ENCODE data around the gene CNOT1. TPM values are rescaled to one million over a fixed set of nuclear protein-coding genes. Genes with fewer than 3 reads are reported as not detected.
"Not testable (repeated sequence)": the region's sequence is repeated elsewhere in the genome, so short reads cannot be mapped to it uniquely, and the experiment has no call there.

The CNOT1 gene
- total and polyA plus RNA-seq, 10 donors = 51.5 to 199 (median 180) TPM

DNA sequence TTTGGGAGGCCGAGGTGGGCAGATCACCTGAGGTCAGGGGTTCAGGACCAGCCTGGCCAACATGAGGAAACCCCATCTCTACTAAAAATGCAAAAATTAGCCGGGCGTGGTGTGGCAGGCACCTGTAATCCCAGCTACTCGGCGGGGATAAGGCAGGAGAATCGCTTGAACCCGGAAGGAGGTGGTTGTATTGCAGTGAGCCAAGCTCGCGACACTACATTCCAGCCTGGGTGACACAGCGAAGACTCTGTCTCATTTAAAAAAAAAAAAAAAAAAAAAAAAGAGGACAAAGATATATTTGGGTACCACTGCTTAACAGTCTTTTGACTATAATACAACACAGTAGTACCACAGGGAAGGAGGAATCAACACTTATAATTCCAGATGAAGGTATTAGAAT, 9.2 kb downstream of the CNOT1 start:
- H3K27me3 ChIP-seq (replicated peaks in 1 of 7) = no peaks in the 10 kb centered on the region
- no peak overlapping the region for H3K27ac ChIP-seq
- no peak overlapping the region for H3K4me3 ChIP-seq
- TF ChIP-seq POLR2AphosphoS5 (IDR thresholded peaks at IDR 0.05) (no peak), POLR2A (IDR thresholded peaks at IDR 0.05) (no peak)
- TF ChIP-seq, protein P1, sequence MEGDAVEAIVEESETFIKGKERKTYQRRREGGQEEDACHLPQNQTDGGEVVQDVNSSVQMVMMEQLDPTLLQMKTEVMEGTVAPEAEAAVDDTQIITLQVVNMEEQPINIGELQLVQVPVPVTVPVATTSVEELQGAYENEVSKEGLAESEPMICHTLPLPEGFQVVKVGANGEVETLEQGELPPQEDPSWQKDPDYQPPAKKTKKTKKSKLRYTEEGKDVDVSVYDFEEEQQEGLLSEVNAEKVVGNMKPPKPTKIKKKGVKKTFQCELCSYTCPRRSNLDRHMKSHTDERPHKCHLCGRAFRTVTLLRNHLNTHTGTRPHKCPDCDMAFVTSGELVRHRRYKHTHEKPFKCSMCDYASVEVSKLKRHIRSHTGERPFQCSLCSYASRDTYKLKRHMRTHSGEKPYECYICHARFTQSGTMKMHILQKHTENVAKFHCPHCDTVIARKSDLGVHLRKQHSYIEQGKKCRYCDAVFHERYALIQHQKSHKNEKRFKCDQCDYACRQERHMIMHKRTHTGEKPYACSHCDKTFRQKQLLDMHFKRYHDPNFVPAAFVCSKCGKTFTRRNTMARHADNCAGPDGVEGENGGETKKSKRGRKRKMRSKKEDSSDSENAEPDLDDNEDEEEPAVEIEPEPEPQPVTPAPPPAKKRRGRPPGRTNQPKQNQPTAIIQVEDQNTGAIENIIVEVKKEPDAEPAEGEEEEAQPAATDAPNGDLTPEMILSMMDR (IDR thresholded peaks at IDR 0.05 in 8 of 11, conservative IDR thresholded peaks at IDR 0.05 in 3 of 11) = no peak
- peaks cover 3 to 61% (median 20%) of the 10 kb centered on the region in 6 donors for H3K4me1 ChIP-seq
- 93 to 97% (median 94%) methylated on average over 10 of the region's 10 CpGs for WGBS, 5 donors
- peaks cover 8 to 98% (median 78%) of the 10 kb centered on the region in 6 donors for H3K36me3 ChIP-seq
- DNase-seq = peak; percentile 37
- no peaks in the 10 kb centered on the region for H3K9me3 ChIP-seq
- intact Hi-C loops (cut with DNase I; ENCODE audit: low total_unique reads) = no loop called here

DNA sequence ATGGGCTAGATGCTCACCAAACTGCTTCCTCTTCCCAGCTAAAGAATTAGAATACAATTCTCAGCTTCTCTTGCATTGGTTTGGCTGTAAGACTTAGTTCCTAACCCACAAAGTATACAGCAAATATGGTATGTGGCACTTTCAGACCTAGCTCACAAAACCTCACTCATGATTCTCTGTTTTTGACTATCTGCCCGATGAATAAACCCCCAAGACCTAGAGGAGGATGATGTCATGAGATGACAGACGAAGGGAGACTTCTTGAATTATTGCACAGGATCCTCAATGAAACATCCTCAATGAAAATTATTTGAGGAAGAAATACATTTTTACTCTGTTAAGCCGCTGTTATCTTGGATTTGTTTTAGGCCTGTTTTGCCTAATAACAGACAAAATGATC, 14.3 kb downstream of the CNOT1 start:
- Histone ChIP-seq H3K36me3 (peaks cover 6 to 96% (median 42%) of the 10 kb centered on the region in 6 donors), H3K4me3 (no peak overlapping the region), H3K27ac (no peak overlapping the region), H3K27me3 (replicated peaks in 1 of 7) (no peaks in the 10 kb centered on the region), H3K9me3 (no peaks in the 10 kb centered on the region), H3K4me1 (peaks cover 0 to 60% (median 20%) of the 10 kb centered on the region in 6 donors)
- TF ChIP-seq POLR2A (IDR thresholded peaks at IDR 0.05) = no peak
- TF ChIP-seq, protein P1 (IDR thresholded peaks at IDR 0.05 in 8 of 11, conservative IDR thresholded peaks at IDR 0.05 in 3 of 11) = no peak
- TF ChIP-seq POLR2AphosphoS5 (IDR thresholded peaks at IDR 0.05) = no peak
- intact Hi-C loops (cut with DNase I; ENCODE audit: low total_unique reads) = no loop called here
- DNase-seq = no peak
- 47 to 82% (median 63%) methylated on average over 3 of the region's 3 CpGs; no CpG with 5 or more reads in 1 of the 5 donors for WGBS, 5 donors

DNA sequence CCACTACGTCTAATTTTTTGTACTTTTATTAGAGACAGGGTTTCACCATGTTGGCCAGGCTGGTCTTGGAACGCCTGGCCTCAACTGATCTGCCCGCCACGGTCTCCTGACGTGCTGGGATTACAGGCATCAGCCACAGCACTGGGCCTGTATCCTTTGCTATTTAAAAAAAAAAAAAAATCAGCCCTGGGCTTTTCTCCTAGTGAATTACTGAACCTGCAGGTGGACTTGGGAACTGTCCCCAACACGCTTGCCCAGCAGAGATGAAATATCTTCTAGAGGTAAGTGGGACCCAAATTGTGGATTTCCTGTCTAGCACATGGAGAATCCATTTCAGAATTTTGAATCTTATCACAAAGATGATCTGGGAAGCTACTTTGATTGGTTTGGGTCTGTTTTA, 14.8 kb downstream of the CNOT1 start:
- Histone ChIP-seq H3K4me3 (no peak overlapping the region), H3K27me3 (replicated peaks in 1 of 7) (no peaks in the 10 kb centered on the region), H3K4me1 (peaks cover 0 to 60% (median 20%) of the 10 kb centered on the region in 6 donors), H3K9me3 (no peaks in the 10 kb centered on the region), H3K36me3 (peaks cover 6 to 96% (median 38%) of the 10 kb centered on the region in 6 donors), H3K27ac (no peak overlapping the region)
- WGBS, 5 donors = 90 to 98% (median 96%) methylated on average over 6 of the region's 6 CpGs; no CpG with 5 or more reads in 1 of the 5 donors
- TF ChIP-seq POLR2A (IDR thresholded peaks at IDR 0.05) (no peak), POLR2AphosphoS5 (IDR thresholded peaks at IDR 0.05) (no peak)
- TF ChIP-seq, protein P1 (IDR thresholded peaks at IDR 0.05 in 8 of 11, conservative IDR thresholded peaks at IDR 0.05 in 3 of 11) = no peak
- DNase-seq = peak; percentile 31
- intact Hi-C loops (cut with DNase I; ENCODE audit: low total_unique reads) = no loop called here

DNA sequence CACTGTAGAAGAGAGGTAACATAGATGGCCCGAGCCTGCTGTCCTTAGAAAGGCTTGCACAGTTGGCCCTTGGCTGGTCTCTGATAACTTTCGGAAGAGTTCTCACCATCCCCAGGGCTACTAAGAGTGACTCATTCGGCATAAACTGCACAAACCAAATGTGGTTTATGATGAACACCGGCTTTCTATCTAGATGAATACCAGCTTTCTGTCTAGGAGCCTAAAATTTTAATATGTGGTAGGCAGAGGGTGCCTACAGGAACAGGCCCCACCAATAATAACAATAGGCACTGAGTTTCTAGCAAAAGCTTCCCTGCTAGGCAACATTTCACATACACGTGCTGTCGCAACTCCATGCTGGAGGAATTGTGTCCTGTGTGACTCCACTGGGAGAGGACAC, 15.4 kb downstream of the CNOT1 start:
- peaks cover 0 to 58% (median 21%) of the 10 kb centered on the region in 6 donors for H3K4me1 ChIP-seq
- H3K36me3 ChIP-seq = peaks cover 6 to 93% (median 32%) of the 10 kb centered on the region in 6 donors
- no peak for DNase-seq
- no peak overlapping the region for H3K4me3 ChIP-seq
- no peaks in the 10 kb centered on the region for H3K9me3 ChIP-seq
- no peak overlapping the region for H3K27ac ChIP-seq
- WGBS, 5 donors = 72 to 93% (median 83%) methylated on average over 6 of the region's 6 CpGs; no CpG with 5 or more reads in 1 of the 5 donors
- TF ChIP-seq POLR2AphosphoS5 (IDR thresholded peaks at IDR 0.05) (no peak), POLR2A (IDR thresholded peaks at IDR 0.05) (no peak)
- TF ChIP-seq, protein P1 (IDR thresholded peaks at IDR 0.05 in 8 of 11, conservative IDR thresholded peaks at IDR 0.05 in 3 of 11) = no peak
- no peaks in the 10 kb centered on the region for H3K27me3 ChIP-seq (replicated peaks in 1 of 7)
- intact Hi-C loops (cut with DNase I; ENCODE audit: low total_unique reads) = no loop called here

DNA sequence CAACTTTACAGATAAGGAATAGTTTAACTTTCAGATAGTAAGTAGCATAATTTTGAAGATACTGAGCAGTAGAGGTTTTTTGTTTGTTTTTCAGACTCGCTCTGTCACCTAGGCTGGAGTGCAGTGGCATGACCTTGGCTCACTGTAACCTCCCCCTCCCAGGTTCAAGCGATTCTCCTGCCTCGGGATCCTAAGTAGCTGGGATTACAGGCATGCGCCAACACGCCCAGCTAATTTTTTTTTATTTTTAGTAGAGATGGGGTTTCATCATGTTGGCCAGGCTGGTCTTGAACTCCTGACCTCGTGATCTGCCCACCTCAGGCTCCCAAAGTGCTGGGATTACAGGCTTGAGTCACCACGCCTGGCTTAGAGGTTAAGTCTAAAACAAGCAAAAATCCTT, 16.7 kb downstream of the CNOT1 start:
- H3K4me3 ChIP-seq; intact Hi-C loops (cut with DNase I; ENCODE audit: low total_unique reads); H3K9me3 ChIP-seq; H3K27ac ChIP-seq; H3K27me3 ChIP-seq (replicated peaks in 1 of 7): not testable (repeated sequence)
- Histone ChIP-seq H3K4me1 (peaks cover 0 to 51% (median 21%) of the 10 kb centered on the region in 6 donors), H3K36me3 (peaks cover 0 to 92% (median 20%) of the 10 kb centered on the region in 6 donors)
- 81 to 93% (median 88%) methylated on average over 6 to 7 of the region's 7 CpGs for WGBS, 5 donors
- peak; percentile 19 for DNase-seq

All from spleen (tissue), 11 donors.